Measurements from ENCODE around the gene TVP23C. TPM values are rescaled to one million over a fixed set of nuclear protein-coding genes. Genes with fewer than 3 reads are reported as not detected.

TVP23C gene
- total RNA-seq, 4 donors from 2014 or later: 8.4 to 24.0 (median 14.5) TPM

GRCh38 chr17:15453782-15454181 is 109.5 kb downstream of the TVP23C start:
- no peak for TF ChIP-seq CTCF (IDR thresholded peaks at IDR 0.05)
- ATAC-seq (ENCODE audit: low FRiP score): no peak
- DNase-seq (ENCODE audit: low spot score): no peak

- DNase-seq (ENCODE audit: low spot score): no peak
- TF ChIP-seq CTCF (IDR thresholded peaks at IDR 0.05): no peak
- no peak for ATAC-seq (ENCODE audit: low FRiP score)
Observed at GRCh38 chr17:15453246-15453645, 110.0 kb downstream of the TVP23C start.

GRCh38 chr17:15452746-15453145 is 110.5 kb downstream of the TVP23C start:
- DNase-seq (ENCODE audit: low spot score) (no peak), ATAC-seq (ENCODE audit: low FRiP score) (no peak)
- TF ChIP-seq CTCF (IDR thresholded peaks at IDR 0.05): no peak

Small RNA genes lying within 50 kb of the gene (small RNA-seq; reads per million reads assigned to genes)
- not detected for gene AC005838.1
- not detected for gene RF00090

Other genes starting within 250 kb of the TVP23C start
- under 1 TPM in 2 of 4 donors, not detected in 2; 0.44 to 0.79 TPM for gene TEKT3, start 221.9 kb downstream of the TVP23C start, total RNA-seq
- 1 to 10 TPM; 1.3 to 7.9 (median 2.6) TPM for gene CDRT4, start 95.9 kb downstream of the TVP23C start, total RNA-seq
- gene FBXW10B, start 56.2 kb upstream of the TVP23C start, total RNA-seq: 1 to 10 TPM; 1.1 to 8.0 (median 3.0) TPM
- 10 to 100 TPM; 20.2 to 36.7 (median 25.5) TPM for gene TRIM16, start 120.8 kb upstream of the TVP23C start, total RNA-seq
- gene ZNF286A, start 136.3 kb upstream of the TVP23C start, total RNA-seq: 10 to 100 TPM; 11.9 to 28.9 (median 19.1) TPM
- gene TBC1D26, start 168.8 kb upstream of the TVP23C start, total RNA-seq: under 1 TPM in 1 of 4 donors, not detected in 3; 0.24 TPM

Measured in omental fat pad (tissue), 4 donors.